Measurements from ENCODE around the gene USP10.

Gene USP10

GRCh38 chr16:84823926-84824325, 124.1 kb downstream of the USP10 start:
- Histone ChIP-seq H3K4me1 (peaks cover 4% of the 10 kb centered on the region), H3K4me3 (no peak overlapping the region), H3K27me3 (ENCODE audit: low read depth) (peaks cover 5% of the 10 kb centered on the region; the same call in 1 of the 2 replicates), H3K36me3 (replicated peaks) (no peaks in the 10 kb centered on the region), H3K9me3 (no peaks in the 10 kb centered on the region)
- in situ Hi-C loops (cut with MboI; ENCODE audit: low sequenced_read_pairs): no loop called here
- no peak for DNase-seq (ENCODE audit: low spot score in 2 of 2)

GRCh38 chr16:84825896-84826557, 126.2 kb downstream of the USP10 start:
- H3K4me3 ChIP-seq: no peak overlapping the region
- H3K27me3 ChIP-seq (ENCODE audit: low read depth): 0 out of 2 replicates have a peak, but pooled peaks cover 2% of the 10 kb centered on the region
- H3K9me3 ChIP-seq: no peaks in the 10 kb centered on the region
- DNase-seq (ENCODE audit: low spot score in 2 of 2): no peak
- in situ Hi-C loops (cut with MboI; ENCODE audit: low sequenced_read_pairs): no loop called here
- H3K4me1 ChIP-seq: no peaks in the 10 kb centered on the region
- no peaks in the 10 kb centered on the region for H3K36me3 ChIP-seq (replicated peaks)

- no peaks in the 10 kb centered on the region for H3K4me1 ChIP-seq
- no peak overlapping the region for H3K4me3 ChIP-seq
- no peak for DNase-seq (ENCODE audit: low spot score in 2 of 2)
- in situ Hi-C loops (cut with MboI; ENCODE audit: low sequenced_read_pairs): no loop called here
- no peaks in the 10 kb centered on the region for H3K9me3 ChIP-seq
- no peaks in the 10 kb centered on the region for H3K36me3 ChIP-seq (replicated peaks)
- H3K27me3 ChIP-seq (ENCODE audit: low read depth): 0 out of 2 replicates have a peak, but pooled peaks cover 2% of the 10 kb centered on the region
Measured at GRCh38 chr16:84826558-84826941, 126.8 kb downstream of the USP10 start.

- Histone ChIP-seq H3K27me3 (ENCODE audit: low read depth) (0 out of 2 replicates have a peak, but pooled peaks cover 2% of the 10 kb centered on the region), H3K9me3 (no peaks in the 10 kb centered on the region), H3K4me3 (no peak overlapping the region), H3K36me3 (replicated peaks) (no peaks in the 10 kb centered on the region), H3K4me1 (no peaks in the 10 kb centered on the region)
- DNase-seq (ENCODE audit: low spot score in 2 of 2): no peak
- in situ Hi-C loops (cut with MboI; ENCODE audit: low sequenced_read_pairs): no loop called here
Measured at GRCh38 chr16:84827131-84827574, 127.4 kb downstream of the USP10 start.

- in situ Hi-C loops (cut with MboI; ENCODE audit: low sequenced_read_pairs): no loop called here
- H3K4me1 ChIP-seq: no peaks in the 10 kb centered on the region
- no peak overlapping the region for H3K4me3 ChIP-seq
- no peaks in the 10 kb centered on the region for H3K9me3 ChIP-seq
- H3K27me3 ChIP-seq (ENCODE audit: low read depth): peaks cover 2% of the 10 kb centered on the region; the same call in 1 of the 2 replicates
- no peaks in the 10 kb centered on the region for H3K36me3 ChIP-seq (replicated peaks)
- DNase-seq (ENCODE audit: low spot score in 2 of 2): no peak
Measured at GRCh38 chr16:84827897-84828296, 128.1 kb downstream of the USP10 start.

GRCh38 chr16:84828322-84828721, 128.5 kb downstream of the USP10 start:
- no peak for DNase-seq (ENCODE audit: low spot score in 2 of 2)
- no peaks in the 10 kb centered on the region; the same call in 1 of the 2 replicates for H3K27me3 ChIP-seq (ENCODE audit: low read depth)
- no peaks in the 10 kb centered on the region for H3K4me1 ChIP-seq
- H3K36me3 ChIP-seq (replicated peaks): no peaks in the 10 kb centered on the region
- in situ Hi-C loops (cut with MboI; ENCODE audit: low sequenced_read_pairs): no loop called here
- H3K4me3 ChIP-seq: no peak overlapping the region
- no peaks in the 10 kb centered on the region for H3K9me3 ChIP-seq
